GM12801 (cell line): Measurements from ENCODE around the gene NTSR1.

Source experiments
- TF ChIP-seq, protein P1 (sequence below): IDR thresholded peaks from one replicate; pipeline ENCODE4 v1.5.1; 2011; ENCODE audit warnings: control low read depth; ENCODE audit not compliant: insufficient read length; ENCODE audit errors: extremely low read depth

The NTSR1 gene

GRCh38 chr20:62663145-62664018 is 45.3 kb upstream of the NTSR1 start:
- TF ChIP-seq, protein P1, sequence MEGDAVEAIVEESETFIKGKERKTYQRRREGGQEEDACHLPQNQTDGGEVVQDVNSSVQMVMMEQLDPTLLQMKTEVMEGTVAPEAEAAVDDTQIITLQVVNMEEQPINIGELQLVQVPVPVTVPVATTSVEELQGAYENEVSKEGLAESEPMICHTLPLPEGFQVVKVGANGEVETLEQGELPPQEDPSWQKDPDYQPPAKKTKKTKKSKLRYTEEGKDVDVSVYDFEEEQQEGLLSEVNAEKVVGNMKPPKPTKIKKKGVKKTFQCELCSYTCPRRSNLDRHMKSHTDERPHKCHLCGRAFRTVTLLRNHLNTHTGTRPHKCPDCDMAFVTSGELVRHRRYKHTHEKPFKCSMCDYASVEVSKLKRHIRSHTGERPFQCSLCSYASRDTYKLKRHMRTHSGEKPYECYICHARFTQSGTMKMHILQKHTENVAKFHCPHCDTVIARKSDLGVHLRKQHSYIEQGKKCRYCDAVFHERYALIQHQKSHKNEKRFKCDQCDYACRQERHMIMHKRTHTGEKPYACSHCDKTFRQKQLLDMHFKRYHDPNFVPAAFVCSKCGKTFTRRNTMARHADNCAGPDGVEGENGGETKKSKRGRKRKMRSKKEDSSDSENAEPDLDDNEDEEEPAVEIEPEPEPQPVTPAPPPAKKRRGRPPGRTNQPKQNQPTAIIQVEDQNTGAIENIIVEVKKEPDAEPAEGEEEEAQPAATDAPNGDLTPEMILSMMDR = no peak

- TF ChIP-seq, protein P1 = no peak
Observed at GRCh38 chr20:62664019-62664971, 44.3 kb upstream of the NTSR1 start.

DNA sequence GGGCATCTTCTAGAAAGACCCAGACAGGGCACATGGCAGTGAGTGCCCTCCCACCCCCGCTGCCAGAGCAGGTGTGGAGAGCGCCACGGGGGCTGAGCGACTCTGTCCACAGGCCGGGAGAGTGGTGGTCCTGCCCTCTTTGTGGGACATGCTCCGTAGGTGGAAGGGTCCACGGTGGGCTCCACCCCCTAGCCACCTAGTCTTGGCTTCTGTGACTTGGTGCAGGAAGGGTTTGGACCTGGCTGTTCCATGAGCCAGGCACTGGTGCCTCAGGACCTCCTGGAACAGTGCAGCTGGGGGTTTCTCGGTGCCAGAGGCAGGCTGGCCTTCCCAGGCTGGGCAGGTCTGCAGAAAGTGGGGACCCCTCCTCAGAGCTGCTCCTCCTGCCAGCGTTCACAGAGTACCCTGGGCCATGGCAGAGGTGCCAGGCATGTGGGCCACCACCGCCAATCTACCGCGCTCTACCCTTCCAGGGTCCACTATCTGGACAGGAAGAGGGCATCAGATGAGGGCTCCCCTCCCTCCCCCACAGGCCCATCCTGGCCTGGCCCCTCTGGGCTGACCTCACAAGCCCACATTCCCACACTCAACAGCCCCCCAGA is 43.4 kb upstream of the NTSR1 start:
- TF ChIP-seq, protein P1 = no peak

DNA sequence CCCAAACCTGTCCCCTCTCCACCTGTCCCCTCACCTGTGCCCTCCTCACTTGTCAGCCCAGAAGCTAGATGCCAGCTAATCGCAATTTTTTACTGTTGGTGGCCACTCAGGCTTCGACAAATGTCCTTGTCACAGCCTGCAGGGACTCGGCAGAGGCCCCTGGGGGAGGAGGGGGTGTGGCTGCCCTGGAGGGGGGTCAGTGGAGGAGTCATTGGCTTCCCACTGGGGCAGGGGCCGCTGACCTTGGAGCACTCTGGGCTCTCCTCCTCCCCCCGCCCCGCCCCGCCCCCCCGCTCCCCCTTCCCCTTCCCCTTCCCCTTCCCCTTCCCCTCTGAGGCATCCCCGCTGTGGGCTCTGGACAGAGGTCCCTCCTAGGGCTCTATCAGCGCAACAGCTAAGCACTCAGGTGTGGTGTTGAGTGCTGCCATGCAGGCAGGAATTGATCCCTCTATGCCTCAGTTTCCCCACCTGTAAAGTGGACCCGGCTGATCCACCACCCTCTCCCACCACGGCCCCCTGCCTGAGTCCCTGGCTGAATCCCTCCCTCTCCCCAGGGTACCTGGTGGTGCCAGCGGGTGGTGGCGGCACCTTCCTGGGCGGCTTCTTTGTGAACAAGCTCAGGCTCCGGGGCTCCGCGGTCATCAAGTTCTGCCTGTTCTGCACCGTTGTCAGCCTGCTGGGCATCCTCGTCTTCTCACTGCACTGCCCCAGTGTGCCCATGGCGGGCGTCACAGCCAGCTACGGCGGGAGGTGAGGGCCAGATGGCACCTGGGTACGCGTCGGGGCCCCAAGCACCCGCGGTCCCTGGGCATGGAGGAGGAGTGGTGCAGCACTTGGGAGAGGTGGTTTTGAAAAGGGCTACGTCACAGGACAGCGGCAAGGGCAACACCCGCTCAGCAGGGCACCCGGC is 42.6 kb upstream of the NTSR1 start:
- TF ChIP-seq, protein P1 = no peak

- TF ChIP-seq, protein P1 = no peak
Observed at GRCh38 chr20:62666736-62667529, 41.7 kb upstream of the NTSR1 start.
